GM19463 (cell line): ENCODE results near the gene TWNK.

Experiments
- ATAC-seq: cut with Tn5 transposase; IDR thresholded peaks from one replicate; pipeline ENCODE4 v1.9.1; 2021; ENCODE audit warnings: mild to moderate bottlenecking, moderate library complexity; ENCODE audit not compliant: unreplicated experiment

TWNK gene

GRCh38 chr10:101010329-101010728 is 23.0 kb downstream of the TWNK start:
- no peak for ATAC-seq

GRCh38 chr10:101011517-101012423 is 24.4 kb downstream of the TWNK start:
- ATAC-seq = no peak

GRCh38 chr10:101012525-101013364 is 25.4 kb downstream of the TWNK start:
- peak; percentile 86 for ATAC-seq

GRCh38 chr10:101013365-101013825 is 26.1 kb downstream of the TWNK start:
- ATAC-seq = no peak

- ATAC-seq = no peak
Measured at GRCh38 chr10:101014230-101014884, 27.0 kb downstream of the TWNK start.

GRCh38 chr10:101014966-101015581 is 27.7 kb downstream of the TWNK start:
- ATAC-seq = no peak

- no peak for ATAC-seq
Measured at GRCh38 chr10:101015582-101015973, 28.2 kb downstream of the TWNK start.

- no peak for ATAC-seq
Measured at GRCh38 chr10:101016814-101017213, 29.5 kb downstream of the TWNK start.

GRCh38 chr10:101018118-101018599 is 30.8 kb downstream of the TWNK start:
- ATAC-seq = no peak

- peak; percentile 71 for ATAC-seq
Measured at GRCh38 chr10:101018600-101019439, 31.5 kb downstream of the TWNK start.

GRCh38 chr10:101019440-101019703 is 32.0 kb downstream of the TWNK start:
- no peak for ATAC-seq

GRCh38 chr10:101020427-101021075 is 33.2 kb downstream of the TWNK start:
- ATAC-seq = no peak

GRCh38 chr10:101021239-101021638 is 33.9 kb downstream of the TWNK start:
- ATAC-seq = no peak

- no peak for ATAC-seq
Measured at GRCh38 chr10:101021692-101022251, 34.4 kb downstream of the TWNK start.

- ATAC-seq = no peak
Measured at GRCh38 chr10:101022967-101023705, 35.8 kb downstream of the TWNK start.

GRCh38 chr10:101027106-101027720 is 39.9 kb downstream of the TWNK start:
- ATAC-seq = no peak

- no peak for ATAC-seq
Measured at GRCh38 chr10:101028446-101029337, 41.3 kb downstream of the TWNK start.
